HUES48 (cell line): Measurements from ENCODE around the gene SF3B6.
"Not testable (repeated sequence)": the region's sequence is repeated elsewhere in the genome, so short reads cannot be mapped to it uniquely, and the experiment has no call there.

Experiments used
- H3K27ac ChIP-seq: one replicate; pipeline ENCODE4 v1.7.0; 2013; ENCODE audit warnings: low read depth, low read length, inconsistent platforms
- H3K27me3 ChIP-seq: 2 replicates; pipeline ENCODE4 v1.6.1; 2013; ENCODE audit warnings: mild to moderate bottlenecking, low read length; ENCODE audit not compliant: control insufficient read depth, insufficient read depth
- H3K36me3 ChIP-seq: 2 replicates; pipeline ENCODE4 v1.6.1; 2013; ENCODE audit warnings: low read length; ENCODE audit not compliant: control insufficient read depth, insufficient read depth
- H3K4me1 ChIP-seq: 2 replicates; pipeline ENCODE4 v1.6.1; 2013; ENCODE audit warnings: mild to moderate bottlenecking, low read length; ENCODE audit not compliant: control insufficient read depth, insufficient read depth
- H3K4me3 ChIP-seq: 2 replicates; pipeline ENCODE4 v1.5.1; 2013; ENCODE audit warnings: mild to moderate bottlenecking, low read depth, low read length
- H3K9ac ChIP-seq: 2 replicates; pipeline ENCODE4 v1.6.1; 2013; ENCODE audit warnings: mild to moderate bottlenecking, low read depth, low read length, moderate library complexity
- H3K9me3 ChIP-seq: 2 replicates; pipeline ENCODE4 v1.6.1; 2013; ENCODE audit warnings: low read length; ENCODE audit not compliant: control insufficient read depth, insufficient read depth

SF3B6 gene

DNA sequence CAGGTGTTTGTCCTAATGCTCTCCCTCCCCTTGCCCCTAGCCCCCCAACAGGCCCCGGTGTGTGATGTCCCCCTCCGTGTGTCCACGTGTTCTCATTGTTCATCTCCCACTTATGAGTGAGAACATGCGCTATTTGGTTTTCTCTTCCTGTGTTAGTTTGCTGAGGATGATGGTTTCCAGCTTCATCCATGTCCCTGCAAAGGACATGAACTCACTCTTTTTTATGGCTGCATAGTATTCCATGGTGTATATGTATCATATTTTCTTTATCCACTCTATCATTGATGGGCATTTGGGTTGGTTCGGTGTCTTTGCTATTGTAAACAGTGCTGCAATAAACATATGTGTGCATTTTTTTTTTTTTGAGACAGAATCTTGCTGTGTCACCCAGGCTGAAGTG is 17.1 kb upstream of the SF3B6 start:
- H3K9ac ChIP-seq, H3K9me3 ChIP-seq, H3K27me3 ChIP-seq, H3K4me3 ChIP-seq, H3K27ac ChIP-seq, H3K4me1 ChIP-seq, H3K36me3 ChIP-seq: not testable (repeated sequence)

GRCh38 chr2:24088821-24089359 is 12.8 kb upstream of the SF3B6 start:
- H3K4me1 ChIP-seq, result peaks cover 4% of the 10 kb centered on the region; the same call in 1 of the 2 replicates
- no peaks in the 10 kb centered on the region for H3K9me3 ChIP-seq
- H3K9ac ChIP-seq, result no peak overlapping the region
- no peaks in the 10 kb centered on the region for H3K36me3 ChIP-seq
- H3K4me3 ChIP-seq, result no peak overlapping the region
- H3K27ac ChIP-seq, result no peak overlapping the region
- no peaks in the 10 kb centered on the region for H3K27me3 ChIP-seq

- H3K27ac ChIP-seq, result no peak overlapping the region
- H3K27me3 ChIP-seq, result no peaks in the 10 kb centered on the region
- H3K9ac ChIP-seq, result no peak overlapping the region
- H3K4me3 ChIP-seq, result no peak overlapping the region
- H3K4me1 ChIP-seq, result peaks cover 13% of the 10 kb centered on the region
- H3K36me3 ChIP-seq, result peaks cover 11% of the 10 kb centered on the region
- H3K9me3 ChIP-seq, result no peaks in the 10 kb centered on the region
These were observed 10.9 kb upstream of the SF3B6 start for GRCh38 chr2:24087032-24087431.

DNA sequence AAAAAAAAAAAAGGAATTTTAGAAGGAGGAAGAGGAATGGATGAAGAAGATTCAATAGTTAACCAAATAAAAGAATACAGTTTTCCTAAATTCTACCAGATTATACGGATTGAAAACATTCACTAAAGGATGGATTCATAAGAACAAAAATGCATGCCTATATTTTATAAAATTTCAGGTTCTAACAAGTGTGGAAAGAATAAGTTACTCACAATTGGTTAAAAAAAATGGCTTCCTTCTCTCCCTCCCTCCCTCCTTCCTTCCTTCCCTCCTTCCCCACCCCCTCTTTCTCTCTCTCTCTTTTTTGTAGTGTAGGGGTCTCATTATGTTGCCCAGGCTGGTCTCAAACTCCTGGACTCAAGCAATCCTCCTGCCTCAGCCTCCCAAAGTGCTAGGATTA is 10.1 kb upstream of the SF3B6 start:
- no peak overlapping the region for H3K4me3 ChIP-seq
- H3K27me3 ChIP-seq, result no peaks in the 10 kb centered on the region
- H3K9ac ChIP-seq, result no peak overlapping the region
- H3K9me3 ChIP-seq, result no peaks in the 10 kb centered on the region
- H3K27ac ChIP-seq, result no peak overlapping the region
- H3K36me3 ChIP-seq, result peaks cover 15% of the 10 kb centered on the region
- H3K4me1 ChIP-seq, result peaks cover 13% of the 10 kb centered on the region

- Histone ChIP-seq H3K9ac (peak overlapping the region; percentile 91), H3K4me1 (peaks cover 13% of the 10 kb centered on the region), H3K9me3 (no peaks in the 10 kb centered on the region), H3K27me3 (no peaks in the 10 kb centered on the region), H3K4me3 (peak overlapping the region; percentile 94), H3K36me3 (peaks cover 24% of the 10 kb centered on the region), H3K27ac (peak overlapping the region; percentile 97)
These were observed 9.0 kb upstream of the SF3B6 start for GRCh38 chr2:24085200-24085489.

- Histone ChIP-seq H3K4me3 (peak within 1 kb of the TSS; percentile 94), H3K27ac (peak within 1 kb of the TSS; percentile 97), H3K9ac (peak within 1 kb of the TSS; percentile 91), H3K9me3 (no peaks in the 10 kb centered on the region), H3K4me1 (peaks cover 13% of the 10 kb centered on the region), H3K36me3 (peaks cover 28% of the 10 kb centered on the region), H3K27me3 (no peaks in the 10 kb centered on the region)
These were observed 8.5 kb upstream of the SF3B6 start, which contains the start of gene TP53I3 for GRCh38 chr2:24084386-24085199. Gene TP53I3 (minus strand): TSS chr2:24084834. CDS start chr2:24084326, 508 bp downstream.

GRCh38 chr2:24083567-24084385 is 7.7 kb upstream of the SF3B6 start:
- H3K27ac ChIP-seq, result peak overlapping the region; percentile 97
- no peaks in the 10 kb centered on the region for H3K27me3 ChIP-seq

DNA sequence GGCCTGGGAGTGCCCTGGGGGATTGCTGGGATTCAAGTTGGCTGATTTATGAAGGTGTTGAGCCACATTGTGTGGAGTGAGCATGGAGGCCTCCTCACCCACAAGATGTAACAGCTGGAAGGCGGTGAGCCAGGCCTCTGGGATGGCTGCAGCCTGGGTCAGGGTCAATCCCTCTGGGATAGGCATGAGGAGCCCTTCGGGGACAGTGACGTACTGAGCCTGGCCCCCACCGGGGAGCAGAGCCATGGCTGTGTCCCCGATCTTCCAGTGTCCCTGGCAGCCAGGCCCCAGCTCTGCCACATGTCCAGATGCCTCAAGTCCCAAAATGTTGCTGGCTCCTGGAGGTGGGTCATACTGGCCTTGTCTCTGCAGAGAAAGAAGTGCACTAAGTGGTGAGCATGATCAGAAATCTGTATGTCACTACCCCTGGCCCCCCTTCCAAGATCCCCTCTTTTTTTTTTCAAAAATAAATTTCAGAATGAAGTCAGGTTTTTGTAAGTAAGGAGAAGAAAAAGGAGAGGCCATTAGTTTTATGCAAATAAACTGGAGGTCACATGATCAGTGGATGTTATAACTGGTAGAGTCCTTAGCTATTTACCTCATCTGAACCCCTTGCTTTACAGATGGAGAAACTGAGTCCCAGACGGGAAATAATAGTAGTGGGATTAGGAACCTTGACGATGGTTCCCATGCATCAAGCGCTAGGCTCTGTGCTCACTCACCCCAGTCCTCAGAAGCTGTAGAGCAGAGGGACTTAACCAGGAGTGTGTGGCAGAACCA is 6.9 kb upstream of the SF3B6 start:
- H3K27me3 ChIP-seq, result no peaks in the 10 kb centered on the region
- peak overlapping the region; percentile 91 for H3K9ac ChIP-seq
- peaks cover 14% of the 10 kb centered on the region for H3K4me1 ChIP-seq
- H3K36me3 ChIP-seq, result peaks cover 38% of the 10 kb centered on the region
- H3K4me3 ChIP-seq, result peak overlapping the region; percentile 94
- peak overlapping the region; percentile 97 for H3K27ac ChIP-seq
- no peaks in the 10 kb centered on the region for H3K9me3 ChIP-seq

More at GRCh38 chr2:24083567-24084385, 7.7 kb upstream of the SF3B6 start:
- Histone ChIP-seq H3K9ac (peak overlapping the region; percentile 91), H3K36me3 (peaks cover 36% of the 10 kb centered on the region), H3K4me3 (peak overlapping the region; percentile 94), H3K4me1 (peaks cover 13% of the 10 kb centered on the region), H3K9me3 (no peaks in the 10 kb centered on the region)

GRCh38 chr2:24080701-24081100 is 4.6 kb upstream of the SF3B6 start:
- peaks cover 38% of the 10 kb centered on the region for H3K36me3 ChIP-seq
- H3K27me3 ChIP-seq, result no peaks in the 10 kb centered on the region
- no peaks in the 10 kb centered on the region for H3K9me3 ChIP-seq
- peaks cover 19% of the 10 kb centered on the region for H3K4me1 ChIP-seq
- no peak overlapping the region for H3K9ac ChIP-seq
- no peak overlapping the region for H3K27ac ChIP-seq
- H3K4me3 ChIP-seq, result no peak overlapping the region

GRCh38 chr2:24077879-24078278 is 1.8 kb upstream of the SF3B6 start:
- peak overlapping the region; percentile 88 for H3K4me3 ChIP-seq
- H3K27ac ChIP-seq, result peak overlapping the region; percentile 62
- H3K4me1 ChIP-seq, result peaks cover 11% of the 10 kb centered on the region; the same call in 1 of the 2 replicates
- H3K36me3 ChIP-seq, result peaks cover 52% of the 10 kb centered on the region
- peak overlapping the region; percentile 64; the same call in 1 of the 2 replicates for H3K9ac ChIP-seq
- no peaks in the 10 kb centered on the region for H3K9me3 ChIP-seq
- no peaks in the 10 kb centered on the region for H3K27me3 ChIP-seq
